ENCODE results near the gene ADH5.
"Not testable (repeated sequence)": the region's sequence is repeated elsewhere in the genome, so short reads cannot be mapped to it uniquely, and the experiment has no call there.

The ADH5 gene

DNA sequence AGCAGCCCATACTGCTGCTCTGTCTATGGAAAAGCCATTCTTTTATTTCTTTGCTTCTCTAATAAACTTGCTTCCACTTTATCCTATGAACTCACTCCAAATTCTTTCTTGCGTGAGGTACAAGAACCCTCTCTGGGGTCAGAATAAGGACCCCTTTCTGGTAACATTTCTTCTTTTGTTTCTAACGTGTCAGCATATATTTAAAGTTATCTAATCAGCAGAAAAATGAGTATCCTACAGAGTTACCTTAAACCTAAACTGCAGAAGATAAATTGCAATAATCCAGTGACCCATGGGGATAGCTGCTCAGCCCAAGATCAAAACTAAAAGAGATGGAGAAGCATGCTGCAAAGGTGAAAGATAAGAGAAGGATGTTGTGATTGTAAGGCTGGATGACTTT, 4.0 kb downstream of the ADH5 start:
- no peak for DNase-seq (ENCODE audit: low spot score)

DNA sequence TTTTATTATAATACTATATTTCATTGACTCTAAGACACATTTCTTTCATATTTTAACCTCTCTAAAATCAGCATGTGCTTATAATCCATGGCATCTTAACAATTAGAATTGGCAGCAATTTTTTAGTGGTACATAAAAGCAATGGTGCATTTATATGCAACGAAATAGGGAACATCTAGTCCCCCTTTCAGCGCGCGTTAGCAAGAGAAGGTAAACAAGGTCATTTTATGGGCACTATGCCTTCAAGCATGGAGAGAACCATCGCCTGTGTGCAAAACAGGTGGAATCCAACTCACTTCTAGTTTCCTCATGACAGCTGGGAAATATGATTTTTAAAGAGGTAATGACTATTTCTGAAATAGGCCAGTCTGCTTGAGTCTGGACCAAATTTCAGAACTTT, 6.4 kb downstream of the ADH5 start:
- no peak for DNase-seq (ENCODE audit: low spot score)

DNA sequence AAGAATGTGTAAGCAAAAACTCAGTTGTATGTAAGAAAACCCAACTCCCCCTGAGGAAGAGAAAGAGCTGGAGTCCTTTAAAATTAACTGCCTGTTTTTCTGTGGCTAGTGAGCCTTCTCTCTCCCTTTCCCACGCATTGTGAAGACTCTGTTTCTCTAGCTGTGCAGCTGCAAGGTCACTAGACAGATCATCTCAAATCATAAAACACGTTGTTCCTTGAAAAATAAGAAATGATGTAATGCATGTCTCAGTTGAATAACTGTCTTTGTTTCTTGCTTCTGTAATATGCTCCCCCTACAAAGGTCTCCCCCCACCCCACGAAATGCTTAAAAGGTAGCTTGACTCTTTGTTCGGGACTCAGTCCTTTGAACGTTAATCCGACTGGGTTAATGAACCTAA, 7.7 kb downstream of the ADH5 start:
- not testable (repeated sequence) for DNase-seq (ENCODE audit: low spot score)

DNA sequence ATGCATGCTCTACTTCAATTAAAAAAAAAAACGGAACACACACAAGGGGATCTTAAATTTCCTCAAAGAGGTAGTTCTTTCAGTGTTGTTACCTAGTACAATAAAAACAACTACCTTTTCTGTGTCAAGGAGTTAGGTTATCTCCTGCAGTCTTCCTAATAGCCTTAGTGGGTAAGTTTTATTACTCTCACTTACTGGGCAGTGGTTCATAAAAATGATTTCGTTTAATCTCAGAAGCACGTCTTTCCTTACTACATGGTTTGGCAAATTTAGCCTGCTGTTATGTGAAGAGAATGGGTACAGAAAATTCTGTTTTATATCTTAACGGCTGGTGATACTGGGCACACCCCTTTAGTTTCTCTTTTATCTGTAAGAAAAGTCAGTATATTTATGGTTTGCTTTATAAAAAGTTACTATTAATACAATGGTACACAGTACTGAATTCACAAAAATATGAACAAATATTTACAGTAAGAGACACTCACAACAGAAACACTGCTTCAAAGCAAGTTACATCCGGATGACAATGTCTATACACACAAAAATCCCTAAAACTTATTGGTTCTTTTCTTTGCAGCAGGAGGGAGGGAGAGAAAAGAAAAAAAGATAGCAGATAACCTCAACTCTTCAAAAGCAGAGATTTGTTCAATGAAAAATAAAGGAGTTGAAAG, 8.8 kb downstream of the ADH5 start:
- DNase-seq (ENCODE audit: low spot score), result no peak

GRCh38 chr4:99078931-99079624, 9.5 kb downstream of the ADH5 start:
- DNase-seq (ENCODE audit: low spot score), result no peak

DNA sequence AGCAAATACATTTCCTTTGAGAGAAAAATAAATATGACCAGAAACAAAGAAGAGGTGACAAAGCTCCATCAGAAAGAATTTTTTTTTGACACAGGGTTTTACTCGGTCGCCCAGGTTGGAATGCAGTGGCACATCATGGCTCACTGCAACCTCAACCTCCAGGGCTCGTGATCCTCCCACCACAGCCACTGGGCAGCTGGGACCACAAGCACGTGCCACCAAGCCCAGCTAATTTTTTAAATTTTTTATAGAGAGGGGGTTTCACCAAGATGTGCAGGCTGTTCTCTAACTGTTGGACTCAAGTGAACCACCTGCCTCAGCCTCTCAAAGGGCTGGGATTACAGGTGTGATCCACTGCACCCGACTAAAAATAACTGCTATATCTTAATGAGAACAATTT, 10.3 kb downstream of the ADH5 start:
- DNase-seq (ENCODE audit: low spot score), result no peak

- DNase-seq (ENCODE audit: low spot score), result peak; percentile 62
Observed at GRCh38 chr4:99077177-99077576, 11.4 kb downstream of the ADH5 start.

- DNase-seq (ENCODE audit: low spot score), result no peak
Observed at GRCh38 chr4:99076292-99076976, 12.2 kb downstream of the ADH5 start.

DNA sequence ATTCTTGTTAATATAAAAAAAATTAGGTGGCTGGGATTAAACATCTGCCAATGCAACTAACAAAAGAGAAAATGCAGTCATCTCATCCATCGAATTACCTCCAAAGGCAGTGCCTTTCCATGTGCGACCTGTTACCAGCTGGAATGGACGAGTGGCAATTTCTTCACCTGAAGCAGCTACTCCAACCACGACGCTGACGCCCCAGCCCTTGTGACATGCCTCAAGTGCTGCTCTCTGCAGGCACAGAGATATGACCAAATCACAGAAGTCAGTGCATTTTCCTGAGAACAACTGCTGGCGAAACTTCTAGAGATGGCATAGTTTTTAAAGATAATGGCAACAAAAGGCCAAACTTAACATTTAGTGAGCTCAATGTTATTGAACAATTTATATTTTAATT, 13.8 kb downstream of the ADH5 start:
- no peak for DNase-seq (ENCODE audit: low spot score)

DNA sequence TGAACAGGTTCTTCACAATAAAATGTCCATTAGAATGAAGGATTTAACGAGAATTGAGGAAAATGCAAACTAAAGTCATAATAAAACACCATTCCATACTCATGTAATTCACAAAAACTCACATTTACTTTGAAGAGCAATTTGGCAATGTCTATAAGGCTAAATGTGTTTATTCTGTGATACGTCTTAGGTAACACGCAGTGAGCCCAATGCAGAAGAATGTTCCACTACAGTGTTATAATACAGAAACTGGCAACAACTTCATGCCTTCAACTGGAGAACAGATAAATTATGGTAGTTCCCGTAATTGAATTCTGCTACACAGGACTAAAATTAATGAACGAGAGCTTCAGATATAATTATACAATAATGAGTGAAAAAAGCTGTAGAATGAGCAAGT, 17.4 kb downstream of the ADH5 start:
- DNase-seq (ENCODE audit: low spot score), result no peak

DNA sequence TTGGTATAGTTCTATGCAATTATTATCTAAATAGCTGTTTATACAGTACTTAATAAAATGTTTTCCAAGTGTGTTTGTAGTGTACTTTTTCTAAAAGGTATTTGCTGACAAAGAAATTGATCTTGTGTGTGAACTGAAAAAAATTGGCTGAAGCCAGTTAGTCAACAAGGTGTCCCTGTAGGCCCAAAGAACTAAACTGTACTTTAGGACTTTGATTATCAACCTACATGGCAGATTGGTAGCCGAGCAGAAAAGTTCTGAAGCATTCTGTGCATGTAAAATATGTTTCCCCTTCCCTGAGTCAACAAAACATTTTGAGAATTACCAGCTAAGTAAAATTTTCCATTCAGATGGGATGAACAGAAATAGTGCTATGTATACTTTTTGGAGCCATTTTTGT, 21.0 kb downstream of the ADH5 start:
- no peak for DNase-seq (ENCODE audit: low spot score)

GRCh38 chr4:99065521-99065920, 23.1 kb downstream of the ADH5 start:
- DNase-seq (ENCODE audit: low spot score), result not testable (repeated sequence)

GRCh38 chr4:99062120-99062519, 26.5 kb downstream of the ADH5 start:
- DNase-seq (ENCODE audit: low spot score), result peak; percentile 68

GRCh38 chr4:99061048-99061700, 27.4 kb downstream of the ADH5 start:
- DNase-seq (ENCODE audit: low spot score), result no peak

- no peak for DNase-seq (ENCODE audit: low spot score)
Observed at GRCh38 chr4:99059550-99059949, 29.0 kb downstream of the ADH5 start.

GRCh38 chr4:99058228-99058627, 30.4 kb downstream of the ADH5 start:
- no peak for DNase-seq (ENCODE audit: low spot score)

DNA sequence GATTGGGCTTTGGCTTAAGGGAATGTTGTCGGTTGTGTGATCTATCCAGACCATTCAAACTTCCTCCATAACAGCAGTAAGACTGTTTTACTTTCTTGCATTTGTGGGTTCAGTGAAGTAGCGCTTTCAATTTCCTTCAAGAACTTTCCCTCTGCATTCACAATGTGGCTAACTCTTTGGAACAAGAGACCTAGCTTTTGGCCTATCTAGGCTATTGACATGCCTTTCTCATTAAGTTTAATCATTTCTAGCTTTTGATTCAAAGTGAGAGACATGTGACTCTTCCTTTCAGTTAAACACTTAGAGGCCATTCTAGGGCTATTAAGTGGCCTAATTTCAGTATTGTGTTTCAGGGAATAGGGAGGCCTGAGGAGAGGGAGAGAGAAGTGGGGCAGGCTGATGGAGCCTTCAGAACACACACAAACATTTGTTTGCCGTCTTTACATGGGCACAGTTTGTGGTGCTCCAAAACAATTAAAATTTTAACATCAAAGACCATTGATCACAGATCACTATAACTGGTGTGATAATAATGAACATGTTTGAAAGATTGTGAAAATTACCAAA, 34.1 kb downstream of the ADH5 start:
- no peak for DNase-seq (ENCODE audit: low spot score)

GRCh38 chr4:99052902-99053301, 35.7 kb downstream of the ADH5 start:
- DNase-seq (ENCODE audit: low spot score), result peak; percentile 44

DNA sequence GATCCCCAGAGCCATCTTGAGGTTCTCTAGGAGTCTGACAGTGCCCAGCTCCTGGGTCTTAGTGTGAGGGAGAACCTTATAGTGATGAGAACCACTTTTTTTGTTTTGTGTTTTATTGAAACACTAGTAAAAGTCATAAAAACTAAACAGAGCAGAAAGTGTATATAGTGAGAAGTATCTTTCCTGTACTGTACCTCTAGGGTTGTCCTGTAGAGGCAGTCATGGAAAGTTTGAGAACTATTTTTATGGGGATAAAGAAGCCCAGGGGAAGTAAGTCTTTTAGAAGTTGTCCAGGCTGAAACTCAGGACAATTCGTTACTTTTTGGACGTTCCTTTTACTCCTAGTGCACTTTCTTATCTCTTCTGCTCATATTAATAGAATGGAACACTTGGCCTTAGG, 40.9 kb downstream of the ADH5 start:
- no peak for DNase-seq (ENCODE audit: low spot score)

- no peak for DNase-seq (ENCODE audit: low spot score)
Observed at GRCh38 chr4:99043346-99043745, 45.2 kb downstream of the ADH5 start.

GRCh38 chr4:99038213-99038612, 50.4 kb downstream of the ADH5 start:
- DNase-seq (ENCODE audit: low spot score), result no peak

DNA sequence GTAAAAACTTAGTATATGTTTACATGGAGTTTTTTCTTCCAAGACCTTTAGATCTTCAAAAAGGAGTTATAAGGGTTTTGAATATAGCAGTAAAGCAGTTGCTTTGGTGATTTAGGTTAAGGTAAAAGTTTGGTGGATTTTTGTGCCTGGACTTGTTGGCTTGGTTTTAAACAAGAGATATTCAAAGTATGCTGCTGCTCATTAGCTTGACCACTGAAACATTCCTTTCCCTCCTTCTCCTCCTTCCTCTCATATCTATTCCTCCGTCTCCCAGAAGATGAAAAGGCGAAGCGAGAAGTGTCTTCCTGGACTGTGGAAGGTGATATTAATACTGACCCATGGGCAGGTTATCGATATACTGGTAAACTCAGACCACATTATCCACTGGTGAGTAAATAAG, 54.6 kb downstream of the ADH5 start:
- peak; percentile 27 for DNase-seq (ENCODE audit: low spot score)

- DNase-seq (ENCODE audit: low spot score), result peak; percentile 59
Observed at GRCh38 chr4:99029852-99030251, 58.7 kb downstream of the ADH5 start.
